Astrocyte (in vitro differentiated cells and primary cell): Measurements from ENCODE around the gene SLC44A5. TPM values are rescaled to one million over a fixed set of nuclear protein-coding genes. Genes with fewer than 3 reads are reported as not detected.

Experiments
- DNase-seq: peaks from one replicate; pipeline ENCODE4 v3.0.0-alpha.2; 2010; ENCODE audit warnings: low read depth
- FAIRE-seq: peaks from 2 replicates; lab custom pipeline; 2011; peaks lifted over from hg19 to GRCh38; lab: Jason Lieb, UNC
- H2AFZ ChIP-seq: 2 replicates; pipeline ENCODE4 v1.6.0; 2012; ENCODE audit warnings: low read depth, low read length, inconsistent platforms
- H3K27ac ChIP-seq: 2 replicates; pipeline ENCODE4 v1.5.1; 2011; ENCODE audit warnings: low read depth, low read length, inconsistent platforms
- H3K27me3 ChIP-seq: 2 replicates; pipeline ENCODE4 v1.6.0; 2011; ENCODE audit warnings: low read length, inconsistent platforms; ENCODE audit not compliant: insufficient read depth
- H3K36me3 ChIP-seq: 2 replicates; pipeline ENCODE4 v1.5.1; 2011; ENCODE audit warnings: low read length, inconsistent platforms; ENCODE audit not compliant: insufficient read depth
- H3K4me1 ChIP-seq: 2 replicates; pipeline ENCODE4 v1.5.1; 2011; ENCODE audit warnings: low read length, inconsistent platforms; ENCODE audit not compliant: insufficient read depth
- H3K4me2 ChIP-seq: 2 replicates; pipeline ENCODE4 v1.6.0; 2012; ENCODE audit warnings: low read length, inconsistent platforms
- H3K4me3 ChIP-seq: 2 replicates; pipeline ENCODE4 v1.5.1; 2011; ENCODE audit warnings: low read depth, mild to moderate bottlenecking, low read length, inconsistent platforms; ENCODE audit not compliant: insufficient read depth
- H3K79me2 ChIP-seq: 2 replicates; pipeline ENCODE4 v1.6.0; 2012; ENCODE audit warnings: mild to moderate bottlenecking, low read length, inconsistent platforms; ENCODE audit not compliant: insufficient read depth
- H3K9ac ChIP-seq: 2 replicates; pipeline ENCODE4 v1.6.0; 2012; ENCODE audit warnings: mild to moderate bottlenecking, low read length, inconsistent platforms
- H3K9me3 ChIP-seq: 2 replicates; pipeline ENCODE4 v1.5.1; 2012; ENCODE audit warnings: low read depth, mild to moderate bottlenecking, low read length, inconsistent platforms; ENCODE audit not compliant: insufficient read depth
- H4K20me1 ChIP-seq: 2 replicates; pipeline ENCODE4 v1.6.0; 2012; ENCODE audit warnings: low read length, inconsistent platforms; ENCODE audit not compliant: insufficient read depth
- H3K27ac Mint-ChIP-seq: one replicate; pipeline ENCODE4 v1.8.0; 2021; ENCODE audit warnings: mild to moderate bottlenecking, mixed read lengths; ENCODE audit not compliant: unreplicated experiment
- H3K27me3 Mint-ChIP-seq: one replicate; pipeline ENCODE4 v1.8.0; 2021; ENCODE audit warnings: low read depth, mixed read lengths; ENCODE audit not compliant: unreplicated experiment
- H3K36me3 Mint-ChIP-seq: one replicate; pipeline ENCODE4 v1.8.0; 2021; ENCODE audit warnings: low read depth, mixed read lengths; ENCODE audit not compliant: unreplicated experiment
- H3K4me1 Mint-ChIP-seq: one replicate; pipeline ENCODE4 v1.8.0; 2021; ENCODE audit warnings: low read depth, mixed read lengths; ENCODE audit not compliant: unreplicated experiment
- H3K4me3 Mint-ChIP-seq: one replicate; pipeline ENCODE4 v1.8.0; 2021; ENCODE audit warnings: mild to moderate bottlenecking, moderate library complexity, mixed read lengths; ENCODE audit not compliant: unreplicated experiment
- H3K9me3 Mint-ChIP-seq: one replicate; pipeline ENCODE4 v1.8.0; 2021; ENCODE audit warnings: mild to moderate bottlenecking, mixed read lengths; ENCODE audit not compliant: unreplicated experiment
- EZH2 ChIP-seq: IDR thresholded peaks from 2 replicates; pipeline ENCODE4 v1.6.1; 2012; ENCODE audit warnings: mild to moderate bottlenecking, low read length, inconsistent platforms; ENCODE audit not compliant: insufficient read depth
- total RNA-seq: library from RNA; stranded (reverse); gene quantifications from 2 replicates; pipeline ENCODE4 v1.2.1, GENCODE V29; 2021
- TF ChIP-seq, protein P1 (sequence below): IDR thresholded peaks from 2 replicates; pipeline ENCODE4 v1.5.1; 2011; ENCODE audit warnings: low read depth, mild to moderate bottlenecking, inconsistent platforms, low read length, moderate library complexity; ENCODE audit not compliant: insufficient read depth

SLC44A5 gene
- total RNA-seq, 1 donor from 2014 or later = 2.2 TPM

DNA sequence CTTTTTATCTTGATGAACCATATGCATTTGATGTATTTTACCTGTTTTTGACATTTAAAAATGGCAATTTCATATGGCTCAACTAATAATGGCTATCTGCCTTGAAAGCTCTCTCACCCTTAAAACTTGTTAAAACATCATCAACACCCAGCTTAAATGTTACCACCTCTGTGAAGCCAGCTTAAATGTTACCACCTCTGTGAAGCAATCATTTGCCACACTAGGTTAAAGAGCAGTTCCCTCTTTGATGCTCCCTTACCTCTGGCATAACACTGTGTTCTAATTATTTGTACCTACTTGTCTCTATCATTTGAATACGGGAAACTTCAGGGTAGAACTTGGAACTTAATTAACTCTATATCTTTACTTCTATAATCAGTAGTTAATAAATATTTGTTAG, 294.7 kb downstream of the SLC44A5 start:
- Histone ChIP-seq H3K36me3 (no peaks in the 10 kb centered on the region), H3K4me1 (no peaks in the 10 kb centered on the region), H3K9me3 (no peaks in the 10 kb centered on the region), H3K9ac (no peak overlapping the region), H2AFZ (no peak overlapping the region), H4K20me1 (no peaks in the 10 kb centered on the region), H3K4me2 (no peak overlapping the region), H3K79me2 (no peaks in the 10 kb centered on the region), H3K27ac (no peak overlapping the region), H3K27me3 (no peaks in the 10 kb centered on the region), H3K4me3 (no peak overlapping the region)
- no peaks in the 10 kb centered on the region for H3K36me3 Mint-ChIP-seq
- H3K9me3 Mint-ChIP-seq = no peaks in the 10 kb centered on the region
- no peak overlapping the region for H3K27ac Mint-ChIP-seq
- H3K4me1 Mint-ChIP-seq = no peaks in the 10 kb centered on the region
- FAIRE-seq = no peak
- TF ChIP-seq EZH2 = no peak
- TF ChIP-seq, protein P1, sequence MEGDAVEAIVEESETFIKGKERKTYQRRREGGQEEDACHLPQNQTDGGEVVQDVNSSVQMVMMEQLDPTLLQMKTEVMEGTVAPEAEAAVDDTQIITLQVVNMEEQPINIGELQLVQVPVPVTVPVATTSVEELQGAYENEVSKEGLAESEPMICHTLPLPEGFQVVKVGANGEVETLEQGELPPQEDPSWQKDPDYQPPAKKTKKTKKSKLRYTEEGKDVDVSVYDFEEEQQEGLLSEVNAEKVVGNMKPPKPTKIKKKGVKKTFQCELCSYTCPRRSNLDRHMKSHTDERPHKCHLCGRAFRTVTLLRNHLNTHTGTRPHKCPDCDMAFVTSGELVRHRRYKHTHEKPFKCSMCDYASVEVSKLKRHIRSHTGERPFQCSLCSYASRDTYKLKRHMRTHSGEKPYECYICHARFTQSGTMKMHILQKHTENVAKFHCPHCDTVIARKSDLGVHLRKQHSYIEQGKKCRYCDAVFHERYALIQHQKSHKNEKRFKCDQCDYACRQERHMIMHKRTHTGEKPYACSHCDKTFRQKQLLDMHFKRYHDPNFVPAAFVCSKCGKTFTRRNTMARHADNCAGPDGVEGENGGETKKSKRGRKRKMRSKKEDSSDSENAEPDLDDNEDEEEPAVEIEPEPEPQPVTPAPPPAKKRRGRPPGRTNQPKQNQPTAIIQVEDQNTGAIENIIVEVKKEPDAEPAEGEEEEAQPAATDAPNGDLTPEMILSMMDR = no peak
- no peak overlapping the region for H3K4me3 Mint-ChIP-seq
- DNase-seq = no peak
- peaks cover 2% of the 10 kb centered on the region for H3K27me3 Mint-ChIP-seq

DNA sequence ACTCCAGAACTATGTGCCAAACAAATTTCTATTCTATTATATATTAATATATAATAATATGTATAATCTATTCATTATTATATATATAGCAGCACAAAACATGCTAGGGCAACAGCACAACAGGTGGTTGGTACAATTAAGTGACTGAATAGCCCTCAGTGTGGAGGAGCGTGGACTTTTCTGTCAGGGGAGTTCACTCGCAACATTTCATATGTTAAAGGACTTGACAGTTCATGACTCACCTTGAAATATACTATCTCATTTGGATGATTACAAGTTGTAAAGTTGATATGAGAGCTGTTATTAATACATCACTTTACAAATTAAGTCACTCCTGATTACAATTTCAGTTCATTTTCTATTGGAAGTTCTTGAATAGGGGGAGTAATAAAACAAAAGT, 298.3 kb downstream of the SLC44A5 start:
- no peaks in the 10 kb centered on the region for H3K4me1 Mint-ChIP-seq
- Histone ChIP-seq H3K4me3 (no peak overlapping the region), H3K27ac (no peak overlapping the region), H4K20me1 (no peaks in the 10 kb centered on the region), H3K27me3 (no peaks in the 10 kb centered on the region), H2AFZ (no peak overlapping the region), H3K9me3 (no peaks in the 10 kb centered on the region), H3K4me2 (no peak overlapping the region), H3K36me3 (no peaks in the 10 kb centered on the region), H3K79me2 (no peaks in the 10 kb centered on the region), H3K4me1 (no peaks in the 10 kb centered on the region), H3K9ac (no peak overlapping the region)
- no peaks in the 10 kb centered on the region for H3K36me3 Mint-ChIP-seq
- no peaks in the 10 kb centered on the region for H3K9me3 Mint-ChIP-seq
- DNase-seq = no peak
- no peak for FAIRE-seq
- no peak overlapping the region for H3K4me3 Mint-ChIP-seq
- TF ChIP-seq, protein P1 = no peak
- TF ChIP-seq EZH2 = no peak
- peaks cover 2% of the 10 kb centered on the region for H3K27me3 Mint-ChIP-seq
- H3K27ac Mint-ChIP-seq = no peak overlapping the region

DNA sequence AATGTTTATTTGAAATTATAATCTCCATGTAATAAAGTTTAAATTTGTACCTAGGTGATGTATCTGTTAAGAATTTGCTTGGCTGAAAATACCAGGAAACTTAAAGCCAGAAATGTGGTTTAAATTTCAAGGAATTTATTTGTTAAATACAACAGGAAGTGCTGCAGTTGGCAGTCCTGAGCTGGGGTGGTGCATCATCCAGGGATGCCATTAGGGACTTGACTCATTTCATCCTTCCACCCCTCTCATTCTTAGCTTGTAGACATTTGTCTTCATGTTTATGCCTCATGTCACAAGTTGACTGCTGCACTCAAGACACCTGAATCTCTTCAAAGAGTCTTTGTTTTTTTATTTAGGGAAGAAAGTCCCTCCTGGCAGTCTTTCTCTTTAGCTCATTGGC, 300.8 kb downstream of the SLC44A5 start:
- Mint-ChIP-seq H3K4me3 (no peak overlapping the region), H3K36me3 (no peaks in the 10 kb centered on the region), H3K27me3 (no peaks in the 10 kb centered on the region), H3K27ac (no peak overlapping the region), H3K9me3 (no peaks in the 10 kb centered on the region), H3K4me1 (no peaks in the 10 kb centered on the region)
- Histone ChIP-seq H3K4me3 (no peak overlapping the region), H3K27me3 (no peaks in the 10 kb centered on the region), H3K79me2 (no peaks in the 10 kb centered on the region), H3K9ac (no peak overlapping the region), H3K27ac (no peak overlapping the region), H2AFZ (no peak overlapping the region), H4K20me1 (no peaks in the 10 kb centered on the region), H3K4me1 (no peaks in the 10 kb centered on the region), H3K36me3 (no peaks in the 10 kb centered on the region), H3K4me2 (no peak overlapping the region), H3K9me3 (no peaks in the 10 kb centered on the region)
- FAIRE-seq (no peak), DNase-seq (peak; percentile 73)
- TF ChIP-seq EZH2 = no peak
- TF ChIP-seq, protein P1 = no peak
